Left ventricle myocardium inferior (tissue), 1 donor: ENCODE measurements around the gene C1QTNF9. TPM values are rescaled to one million over a fixed set of nuclear protein-coding genes. Genes with fewer than 3 reads are reported as not detected.

Experiments used
- DNase-seq: peaks from one replicate; pipeline ENCODE4 v3.0.0-alpha.2; 2020
- H3K27ac ChIP-seq: fragments of 200-600 bp; replicated peaks from 2 replicates; pipeline ENCODE4 v1.8.0; 2021
- H3K27me3 ChIP-seq: fragments of 200-600 bp; 2 replicates; pipeline ENCODE4 v1.8.0; 2021; ENCODE audit warnings: low read depth
- H3K36me3 ChIP-seq: fragments of 200-600 bp; 2 replicates; pipeline ENCODE4 v1.8.0; 2021
- H3K4me1 ChIP-seq: fragments of 200-600 bp; 2 replicates; pipeline ENCODE4 v1.8.0; 2021
- H3K4me3 ChIP-seq: fragments of 200-600 bp; 2 replicates; pipeline ENCODE4 v1.8.0; 2021; ENCODE audit warnings: mild to moderate bottlenecking, moderate library complexity
- H3K9me3 ChIP-seq: fragments of 200-600 bp; replicated peaks from 2 replicates; pipeline ENCODE4 v1.8.0; 2021
- CTCF ChIP-seq: fragments of 200-600 bp; IDR thresholded peaks from 2 replicates; pipeline ENCODE4 v1.8.0; 2021; ENCODE audit warnings: antibody characterized with exemption, mild to moderate bottlenecking, borderline replicate concordance
- intact Hi-C: fragments of 100-400 bp; cut with micrococcal nuclease; formaldehyde crosslinking; loops from one replicate; pipeline ENCODE4 v1.11.0; 2022
- total RNA-seq: library from RNA; stranded (reverse); fragmentation: NEBNext Ultra II Directional; extraction: Animal tissue kit (Norgen Biotek cat#: 25700); gene quantifications from one replicate; pipeline ENCODE4 v1.2.1, GENCODE V29; 2021
- donor health status: DM: no; HTN: yes; CAD: no; lungs with severe emphysema.

Gene C1QTNF9
- total RNA-seq, 1 donor from 2014 or later, result 3.0 TPM

- Histone ChIP-seq H3K27me3 (no peaks in the 10 kb centered on the region), H3K36me3 (peaks cover 96% of the 10 kb centered on the region), H3K4me3 (no peak overlapping the region), H3K9me3 (no peaks in the 10 kb centered on the region), H3K4me1 (no peaks in the 10 kb centered on the region), H3K27ac (no peak overlapping the region)
- TF ChIP-seq CTCF, result no peak
- DNase-seq, result no peak
- intact Hi-C loops, result no loop called here
Observed at GRCh38 chr13:24290280-24290932, 19.0 kb upstream of the C1QTNF9 start.

- TF ChIP-seq CTCF, result no peak
- Histone ChIP-seq H3K27me3 (no peaks in the 10 kb centered on the region), H3K4me3 (no peak overlapping the region), H3K4me1 (no peaks in the 10 kb centered on the region), H3K36me3 (peaks cover 96% of the 10 kb centered on the region), H3K27ac (no peak overlapping the region), H3K9me3 (no peaks in the 10 kb centered on the region)
- no peak for DNase-seq
- intact Hi-C loops, result no loop called here
Observed at GRCh38 chr13:24292481-24292880, 16.9 kb upstream of the C1QTNF9 start.

GRCh38 chr13:24293746-24294145 is 15.6 kb upstream of the C1QTNF9 start:
- H3K27me3 ChIP-seq, result no peaks in the 10 kb centered on the region
- no peaks in the 10 kb centered on the region for H3K4me1 ChIP-seq
- H3K4me3 ChIP-seq, result no peak overlapping the region
- intact Hi-C loops, result no loop called here
- H3K9me3 ChIP-seq, result no peaks in the 10 kb centered on the region
- H3K36me3 ChIP-seq, result peaks cover 96% of the 10 kb centered on the region
- H3K27ac ChIP-seq, result no peak overlapping the region
- no peak for TF ChIP-seq CTCF
- DNase-seq, result no peak

- no peak for DNase-seq
- Histone ChIP-seq H3K4me3 (no peak overlapping the region), H3K9me3 (no peaks in the 10 kb centered on the region), H3K4me1 (peaks cover 35% of the 10 kb centered on the region), H3K27ac (no peak overlapping the region), H3K36me3 (peaks cover 83% of the 10 kb centered on the region), H3K27me3 (no peaks in the 10 kb centered on the region)
- TF ChIP-seq CTCF, result no peak
- intact Hi-C loops, result no loop called here
Observed at GRCh38 chr13:24299488-24300114, 9.8 kb upstream of the C1QTNF9 start.

- intact Hi-C loops, result no loop called here
- Histone ChIP-seq H3K36me3 (peaks cover 65% of the 10 kb centered on the region), H3K4me1 (peaks cover 47% of the 10 kb centered on the region)
Observed at GRCh38 chr13:24301434-24301833, 7.9 kb upstream of the C1QTNF9 start.

More at GRCh38 chr13:24301434-24301833, 7.9 kb upstream of the C1QTNF9 start:
- no peak for TF ChIP-seq CTCF
- no peaks in the 10 kb centered on the region for H3K27me3 ChIP-seq
- DNase-seq, result no peak
- H3K27ac ChIP-seq, result peak overlapping the region; percentile 9
- H3K4me3 ChIP-seq, result no peak overlapping the region
- H3K9me3 ChIP-seq, result no peaks in the 10 kb centered on the region
